HG03039 (cell line): ENCODE data around the gene JDP2.

ENCODE experiments used
- ATAC-seq: cut with Tn5 transposase; IDR thresholded peaks from one replicate; pipeline ENCODE4 v1.9.1; 2021; ENCODE audit warnings: mild to moderate bottlenecking, moderate library complexity; ENCODE audit not compliant: unreplicated experiment

JDP2 gene

DNA sequence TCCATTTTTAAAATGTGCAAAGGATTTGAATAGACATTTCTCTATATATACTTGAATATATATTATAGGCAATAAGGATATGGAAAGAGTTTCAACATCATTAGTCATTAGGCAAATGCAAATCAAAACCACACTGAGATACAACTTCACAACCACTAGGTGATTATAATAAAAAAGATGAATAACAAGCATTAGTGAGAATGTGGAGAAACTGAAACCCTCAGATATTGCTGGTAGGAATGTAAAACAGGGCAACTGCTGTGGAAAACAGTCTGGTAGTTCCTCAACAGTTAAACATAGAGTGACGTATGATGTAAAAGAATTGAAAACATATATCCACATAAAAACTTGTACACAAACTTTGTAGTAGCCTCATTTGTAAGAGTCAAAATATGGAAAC lies 82.7 kb downstream of the JDP2 start:
- no peak for ATAC-seq

DNA sequence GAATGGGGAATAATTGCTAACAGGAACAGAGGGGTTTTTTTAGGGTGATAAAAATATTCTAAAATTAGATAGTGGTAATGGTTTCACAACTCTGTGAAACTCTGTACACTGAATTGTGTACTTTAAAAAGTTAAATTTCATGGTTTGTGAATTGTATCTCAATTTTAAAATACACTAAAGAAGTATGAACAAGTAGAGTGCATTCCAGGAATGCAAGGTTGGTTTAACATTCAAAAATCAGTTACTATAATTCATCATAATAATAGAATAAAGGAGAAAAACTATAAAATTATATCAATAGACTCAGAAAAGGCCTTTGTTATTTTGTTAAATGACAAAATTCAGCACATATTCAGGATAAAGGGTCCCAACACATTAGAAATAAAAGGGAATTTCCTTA lies 83.4 kb downstream of the JDP2 start:
- ATAC-seq = no peak

DNA sequence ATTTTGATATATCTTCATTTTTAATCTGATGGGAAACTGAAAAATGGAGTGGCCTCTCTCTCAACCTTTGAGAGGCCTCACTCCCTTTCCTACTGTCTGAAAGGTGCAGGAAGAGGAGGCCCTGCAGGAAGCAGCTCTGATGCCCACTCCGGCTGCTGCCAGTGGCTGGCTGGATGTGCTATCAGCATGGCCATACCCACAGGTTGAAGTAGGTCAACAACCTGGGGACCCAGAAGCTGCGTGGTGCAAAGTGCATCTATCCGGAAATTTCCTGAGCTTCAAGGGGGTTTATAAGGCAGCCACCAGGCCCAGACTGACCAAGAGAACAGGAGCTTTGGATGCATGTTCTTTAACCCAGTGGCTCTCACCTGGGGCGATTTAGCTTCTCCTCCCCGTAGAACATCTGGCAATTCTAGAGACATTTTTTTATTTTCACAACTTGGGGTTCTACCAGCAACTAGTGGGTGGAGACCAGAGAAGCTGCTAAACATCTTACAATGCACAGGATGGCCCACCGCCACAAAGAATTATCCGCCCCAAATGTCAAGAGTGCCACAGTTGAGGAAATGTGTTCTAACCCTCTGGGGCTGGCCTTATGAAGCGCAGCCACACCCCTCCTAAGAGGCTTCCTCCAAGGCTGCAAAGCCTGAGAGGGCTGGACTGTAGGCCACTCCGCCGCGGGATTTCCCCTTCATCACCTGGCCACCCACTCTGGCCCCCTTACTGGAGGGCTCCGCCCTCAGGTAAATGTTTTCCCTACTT lies 86.3 kb downstream of the JDP2 start:
- ATAC-seq = no peak

DNA sequence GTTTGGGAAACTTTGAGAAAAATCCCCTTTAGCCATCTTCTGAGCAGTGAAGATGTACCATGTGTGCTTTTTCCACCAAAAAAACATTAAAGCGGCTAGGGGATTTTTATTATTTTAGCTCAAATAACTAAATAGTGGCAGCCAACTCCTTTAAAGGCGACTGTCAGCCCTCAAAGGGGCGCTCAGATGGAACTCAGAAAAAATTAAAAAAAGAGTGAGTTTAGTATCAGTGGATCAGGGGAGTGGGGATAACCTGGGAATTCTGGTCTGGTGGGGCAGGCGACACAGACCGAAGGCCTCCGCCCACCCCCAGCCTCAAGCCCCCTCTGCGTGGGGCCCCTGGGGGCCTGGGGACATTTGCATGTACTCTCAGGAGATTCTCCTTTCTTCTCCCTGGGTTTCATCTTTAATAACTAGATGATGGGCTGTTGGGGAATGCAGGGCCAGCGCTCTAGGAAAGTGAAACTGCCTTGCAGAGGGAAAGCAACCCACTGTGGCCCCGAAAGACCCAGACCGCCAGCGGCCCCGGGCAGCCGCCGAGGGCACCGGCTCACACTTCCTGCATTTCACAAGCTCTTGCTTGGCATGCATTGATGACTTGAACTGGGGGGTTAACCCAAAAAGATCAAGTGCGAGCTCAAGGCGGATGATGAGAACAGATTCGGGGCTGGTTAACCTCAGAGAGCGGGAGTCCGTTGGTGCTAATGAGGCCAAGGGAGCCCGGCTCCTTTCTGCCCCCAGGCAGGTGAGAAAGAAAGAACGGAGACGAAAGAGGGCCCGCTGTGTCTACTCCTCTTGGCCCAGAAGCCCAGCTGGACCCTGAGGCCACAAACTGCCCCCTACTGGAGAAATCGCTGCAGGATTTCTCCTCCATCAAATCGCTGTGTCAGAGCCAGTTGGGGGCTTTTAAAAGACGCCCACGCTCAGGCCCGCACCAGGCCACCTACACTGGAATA lies 87.1 kb downstream of the JDP2 start:
- ATAC-seq = no peak

DNA sequence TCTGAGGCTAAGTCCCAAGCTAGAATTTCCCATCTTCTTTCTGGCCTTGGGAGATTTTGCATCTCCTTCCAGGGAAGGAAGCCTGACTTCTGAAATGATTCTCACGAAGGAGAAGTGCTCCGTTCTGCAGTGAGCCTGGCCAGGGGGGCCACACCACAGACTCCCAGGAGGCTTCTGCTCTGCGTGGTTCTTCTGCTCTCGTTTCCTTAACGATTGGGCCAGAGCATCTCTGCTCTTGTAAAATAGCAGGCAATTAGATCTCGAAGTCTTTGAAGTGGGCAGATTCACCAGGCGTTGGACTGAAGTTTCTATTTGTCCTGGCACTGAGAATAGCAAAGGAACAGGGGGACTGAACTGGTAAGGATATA lies 87.8 kb downstream of the JDP2 start:
- ATAC-seq = no peak

DNA sequence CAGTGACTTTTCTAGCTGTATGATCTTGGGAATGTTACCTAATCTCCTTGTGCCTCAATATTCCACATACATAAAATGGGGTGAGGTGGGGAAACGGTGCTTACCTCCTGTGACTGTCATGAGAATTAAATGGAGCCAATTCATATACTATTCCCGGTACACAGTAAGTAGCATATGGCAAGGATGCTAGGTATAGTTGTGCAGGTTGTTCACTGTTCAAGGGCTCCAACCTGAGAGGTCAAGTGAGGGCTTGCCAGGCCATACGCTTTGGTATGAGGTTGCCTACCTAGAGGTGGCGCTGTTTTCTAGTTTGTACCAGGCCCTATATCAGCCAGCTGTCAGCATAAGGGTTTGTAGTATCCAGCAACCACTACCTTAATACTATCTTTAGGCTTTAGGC lies 90.8 kb downstream of the JDP2 start:
- ATAC-seq = no peak

DNA sequence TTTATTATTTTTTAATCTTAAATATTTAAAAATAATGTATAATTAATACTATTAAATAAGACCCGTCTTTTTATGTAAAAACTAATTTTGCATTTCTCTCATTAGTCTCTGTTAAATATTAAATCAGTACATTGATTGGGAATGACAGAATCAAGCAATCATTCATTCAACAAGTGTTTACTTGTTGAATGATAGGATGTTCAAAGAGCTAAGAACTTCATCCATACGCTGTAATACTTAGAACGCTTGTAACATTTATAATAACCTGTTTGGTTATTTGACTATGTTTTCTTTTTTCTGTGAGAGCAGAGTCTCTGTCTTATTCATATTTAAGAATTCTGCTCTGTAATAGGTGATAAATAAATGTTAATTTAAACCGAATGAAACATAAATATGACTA lies 91.6 kb downstream of the JDP2 start:
- ATAC-seq = no peak

DNA sequence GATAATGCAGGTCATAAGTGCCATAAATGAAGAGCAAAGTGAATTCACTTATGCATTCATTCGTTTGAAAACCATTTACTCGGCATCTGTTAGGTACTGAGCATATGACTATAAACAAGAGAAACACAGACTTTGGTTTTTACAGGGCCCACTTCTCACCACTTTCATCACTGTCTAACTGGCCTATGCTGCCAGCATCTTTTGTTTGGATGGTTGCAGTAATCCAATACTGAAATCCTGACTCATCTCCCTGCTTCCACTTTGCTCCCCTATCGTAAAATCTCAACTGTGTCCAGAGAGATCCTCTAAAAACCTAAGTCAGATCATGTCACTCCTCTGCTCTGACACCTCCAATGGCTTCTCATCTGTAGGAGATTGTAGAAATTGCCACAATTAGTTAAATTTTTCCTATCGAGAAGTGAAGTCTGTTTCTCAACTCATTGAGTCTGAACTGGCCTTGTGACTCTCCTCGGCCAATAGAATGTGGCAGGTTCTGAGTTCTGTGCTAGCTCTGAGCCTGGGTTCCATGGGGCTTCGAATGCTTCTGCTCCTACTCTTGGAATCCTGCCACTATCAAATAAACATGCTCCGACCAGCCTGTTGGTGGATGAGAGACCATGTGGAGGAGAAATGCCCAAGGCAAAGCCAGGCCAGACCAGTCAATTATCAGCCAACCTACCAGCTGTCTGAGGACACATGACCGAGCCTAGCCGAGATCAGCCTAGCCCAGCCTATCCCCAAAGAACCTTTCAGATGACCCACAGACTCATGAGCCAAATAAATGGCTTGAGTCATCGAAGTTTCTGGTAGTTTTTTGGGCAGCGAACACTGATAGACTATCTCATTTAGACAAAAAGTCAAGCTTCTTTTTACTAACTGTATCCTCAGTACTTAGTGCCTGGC lies 92.3 kb downstream of the JDP2 start:
- no peak for ATAC-seq

DNA sequence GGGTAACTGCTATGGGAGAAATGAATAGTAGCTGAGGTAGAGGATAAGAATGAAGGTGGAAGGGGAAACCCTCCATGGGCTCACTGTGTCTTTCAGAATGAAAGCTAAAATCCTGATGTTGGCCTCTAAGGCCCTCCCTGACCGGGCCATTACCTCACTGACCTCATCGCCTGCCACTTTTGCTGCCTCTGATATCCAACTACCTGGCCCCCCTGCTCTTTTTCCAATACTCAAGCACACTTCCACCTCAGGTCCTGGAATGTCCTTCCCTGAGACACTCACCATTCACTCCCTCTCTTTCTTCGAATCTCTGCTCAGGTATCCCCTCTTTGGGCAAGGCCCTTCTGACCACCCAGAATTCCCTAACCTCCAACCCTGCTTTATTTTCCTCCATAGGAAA lies 93.0 kb downstream of the JDP2 start:
- ATAC-seq = no peak

DNA sequence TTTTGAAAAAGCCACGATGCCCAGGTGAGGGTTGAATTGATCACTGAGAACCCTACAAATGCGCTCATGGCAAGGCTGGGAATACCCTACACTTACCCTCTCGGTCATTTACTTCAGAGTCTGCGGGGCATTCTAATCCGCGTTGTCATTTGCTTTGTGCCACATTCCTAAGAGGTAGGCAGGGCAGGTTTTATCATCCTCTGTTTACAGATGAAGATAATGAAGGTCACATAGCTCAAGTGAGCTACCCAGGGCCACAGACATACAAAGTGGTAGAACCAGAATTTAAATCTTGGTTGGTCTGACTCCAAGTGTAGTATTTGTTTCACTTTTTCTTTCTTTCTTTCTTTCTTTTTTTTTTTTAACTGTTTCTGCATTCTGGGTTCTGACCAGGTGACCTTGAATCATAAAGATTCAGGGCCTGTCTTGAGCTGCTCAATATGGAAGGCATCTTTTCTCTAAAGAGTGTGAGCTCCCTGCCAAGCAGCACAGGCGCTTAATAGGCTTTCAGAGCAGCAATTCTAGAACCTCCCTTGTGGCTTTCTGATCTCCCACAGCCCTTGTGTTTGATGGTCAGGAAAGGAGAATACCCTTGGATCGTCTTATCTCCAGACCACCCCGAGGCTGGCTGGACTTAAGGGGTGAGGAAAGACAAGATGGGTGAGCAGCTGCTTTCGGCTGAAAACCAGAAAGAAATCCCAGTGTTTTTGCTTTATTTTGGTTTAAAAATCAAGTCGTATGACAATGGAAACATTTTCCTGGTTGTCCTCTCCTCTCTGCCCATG lies 93.8 kb downstream of the JDP2 start:
- ATAC-seq = peak; percentile 2

DNA sequence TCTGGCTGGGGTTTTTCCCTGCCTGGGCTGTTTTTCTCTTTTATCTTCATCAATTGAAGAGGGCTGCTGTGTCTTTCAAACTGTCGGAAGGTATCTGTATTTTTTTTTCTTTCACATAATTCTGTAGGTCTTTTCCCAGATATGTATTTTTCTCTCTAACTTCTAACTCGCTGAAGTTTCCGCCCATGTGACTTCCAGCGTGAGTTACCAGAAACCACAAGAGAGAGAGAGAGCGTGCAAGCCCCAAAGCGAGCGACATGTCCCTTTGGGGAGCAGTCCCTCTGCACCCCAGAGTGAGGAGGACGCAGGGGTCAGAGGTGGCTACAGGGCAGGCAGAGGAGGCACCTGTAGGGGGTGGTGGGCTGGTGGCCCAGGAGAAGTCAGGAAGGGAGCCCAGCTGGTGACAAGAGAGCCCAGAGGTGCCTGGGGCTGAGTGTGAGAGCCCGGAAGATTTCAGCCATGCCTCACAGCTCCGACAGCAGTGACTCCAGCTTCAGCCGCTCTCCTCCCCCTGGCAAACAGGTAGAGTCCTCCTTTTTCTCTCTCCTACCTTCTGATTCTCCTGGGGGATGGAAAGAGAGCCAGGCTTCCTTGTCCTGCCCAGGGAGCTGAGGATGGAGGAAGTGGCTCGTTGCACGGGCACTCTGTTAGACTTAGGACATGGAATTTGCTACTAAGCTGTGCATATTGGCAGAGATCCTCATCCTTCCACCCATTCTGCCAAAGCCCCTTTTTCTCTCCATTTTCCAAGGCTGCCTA lies 94.6 kb downstream of the JDP2 start, which contains the start of gene BATF:
TSS of gene BATF (plus strand) at position 246 of the 759 bp plus-strand sequence. CDS start at position 460, 214 bp downstream.
- ATAC-seq = peak; percentile 41

DNA sequence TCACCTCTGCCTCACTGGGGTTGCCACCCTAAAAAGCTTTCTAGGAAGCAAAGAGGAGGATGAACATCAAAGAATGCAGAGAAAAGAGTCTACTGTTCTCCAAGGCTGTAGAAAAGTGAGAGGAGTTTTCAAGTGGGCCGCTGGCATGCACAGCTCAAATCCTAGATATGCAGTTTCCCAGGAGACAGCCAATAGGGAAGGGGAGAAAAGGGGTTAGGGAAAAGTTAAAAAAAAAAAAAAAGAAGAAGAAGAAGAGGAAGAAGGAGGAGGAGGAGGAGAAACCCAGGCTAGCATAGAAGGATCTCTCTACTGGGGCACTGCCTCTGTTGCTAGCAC lies 95.1 kb downstream of the JDP2 start:
- ATAC-seq = no peak
